Right hindlimb (tissue), 1 donor: ENCODE results near the gene KRT8.
A peak's percentile ranks its signal among the peaks of the same experiment; 100 is the strongest.
"Not testable (repeated sequence)": the region's sequence is repeated elsewhere in the genome, so short reads cannot be mapped to it uniquely, and the experiment has no call there.

Experiments used
- DNase-seq: peaks from one replicate; pipeline ENCODE4 v3.0.0-alpha.2; 2018

The KRT8 gene

GRCh38 chr12:52901715-52902541, 2.9 kb downstream of the KRT8 start:
- DNase-seq: no peak

DNA sequence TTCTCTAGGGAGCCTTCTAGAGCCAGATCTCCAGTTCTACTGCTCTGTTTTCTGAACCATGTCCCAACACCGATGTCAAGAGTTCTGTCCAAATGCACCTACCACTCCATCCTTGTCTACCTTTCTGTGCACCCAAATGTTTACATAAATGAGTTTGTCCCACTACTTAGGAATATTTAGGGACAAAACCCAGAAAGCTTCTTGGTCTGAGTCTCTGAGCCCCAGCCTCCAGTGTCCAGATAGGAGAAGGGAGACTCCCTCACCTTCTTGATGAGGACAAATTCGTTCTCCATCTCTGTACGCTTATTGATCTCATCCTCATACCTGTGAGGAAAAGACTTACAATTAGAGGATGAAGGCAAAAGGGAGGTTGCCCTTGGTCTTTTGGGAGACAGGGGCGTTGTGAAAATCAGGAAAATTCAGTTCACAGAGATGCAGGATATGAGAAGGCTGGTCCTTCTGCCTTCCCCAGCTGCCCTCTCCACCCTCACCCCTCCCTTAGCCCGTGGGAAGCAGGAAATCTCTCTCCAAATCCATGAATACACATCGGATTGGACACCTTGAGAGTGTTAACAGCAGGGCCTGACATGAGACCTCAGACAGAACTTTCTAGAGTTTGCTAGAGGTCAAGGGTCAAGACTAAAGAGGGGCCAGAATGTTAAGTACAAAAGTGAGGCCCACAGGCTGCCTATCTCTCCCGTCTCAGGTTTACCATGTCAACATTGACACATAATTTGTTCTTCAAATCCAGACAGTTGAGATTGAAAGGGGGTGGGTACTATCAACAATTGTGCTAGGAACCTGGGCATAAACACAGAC, 3.8 kb downstream of the KRT8 start:
- DNase-seq: no peak

GRCh38 chr12:52900166-52900895, 4.5 kb downstream of the KRT8 start:
- no peak for DNase-seq

GRCh38 chr12:52899338-52900035, 5.4 kb downstream of the KRT8 start:
- no peak for DNase-seq

- DNase-seq: no peak
Observed at GRCh38 chr12:52896190-52897100, 8.4 kb downstream of the KRT8 start.

GRCh38 chr12:52895726-52896189, 9.1 kb downstream of the KRT8 start:
- DNase-seq: no peak

- DNase-seq: no peak
Observed at GRCh38 chr12:52892974-52893373, 11.9 kb downstream of the KRT8 start.

DNA sequence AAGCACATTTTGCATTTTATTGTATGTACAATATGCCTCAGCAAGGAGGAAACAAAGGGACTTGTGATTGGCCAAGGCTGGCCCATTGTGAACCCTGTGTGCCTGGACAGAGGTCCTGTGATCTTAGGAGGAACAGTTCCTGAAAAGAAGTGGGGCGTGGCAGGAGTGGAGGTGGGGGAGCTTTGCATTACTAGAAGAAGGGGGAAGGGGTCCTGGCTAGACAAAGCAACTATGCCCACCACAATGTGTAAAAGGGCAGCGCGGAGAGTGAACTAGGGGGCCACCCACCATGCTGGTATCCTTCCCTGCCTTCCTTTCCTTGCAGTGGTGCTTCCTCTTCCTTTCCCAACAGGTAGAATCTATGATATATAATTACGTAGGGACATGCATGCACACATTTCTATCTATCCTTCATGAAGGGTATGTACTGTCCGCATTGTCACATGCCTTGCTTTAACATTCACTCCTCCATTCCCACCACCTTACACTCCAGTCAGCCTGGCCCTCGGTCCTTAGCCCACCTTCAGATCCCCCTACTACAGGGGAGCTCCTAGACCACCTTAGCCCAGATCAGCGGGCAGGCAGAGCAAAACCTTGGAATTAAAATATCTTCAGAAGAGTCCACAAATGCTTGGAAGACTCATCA, 12.5 kb downstream of the KRT8 start:
- no peak for DNase-seq

- no peak for DNase-seq
Observed at GRCh38 chr12:52891044-52891443, 13.8 kb downstream of the KRT8 start.

DNA sequence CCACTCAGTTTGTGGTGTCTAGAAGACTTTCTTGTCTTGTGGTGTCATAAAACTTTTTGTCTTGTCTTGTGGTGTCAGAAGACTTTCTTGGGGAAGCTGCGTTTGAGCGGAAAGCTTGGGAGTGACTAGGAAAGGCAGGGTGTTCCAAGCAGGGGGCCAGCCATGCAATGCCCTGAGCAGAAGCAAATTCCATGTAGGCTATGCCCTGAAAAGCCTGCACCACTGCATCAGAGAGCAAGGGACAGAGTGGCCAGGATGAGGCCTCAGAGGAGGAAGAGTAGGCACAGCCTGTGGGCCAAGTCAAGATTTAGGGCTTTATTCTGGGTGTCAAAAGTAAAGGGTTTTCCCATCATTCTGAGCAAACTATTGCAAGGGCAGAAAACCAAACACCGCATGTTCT, 14.5 kb downstream of the KRT8 start:
- no peak for DNase-seq

GRCh38 chr12:52884526-52885293, 20.2 kb downstream of the KRT8 start:
- peak; percentile 73 for DNase-seq

- DNase-seq: not testable (repeated sequence)
Observed at GRCh38 chr12:52880499-52880898, 24.4 kb downstream of the KRT8 start.

DNA sequence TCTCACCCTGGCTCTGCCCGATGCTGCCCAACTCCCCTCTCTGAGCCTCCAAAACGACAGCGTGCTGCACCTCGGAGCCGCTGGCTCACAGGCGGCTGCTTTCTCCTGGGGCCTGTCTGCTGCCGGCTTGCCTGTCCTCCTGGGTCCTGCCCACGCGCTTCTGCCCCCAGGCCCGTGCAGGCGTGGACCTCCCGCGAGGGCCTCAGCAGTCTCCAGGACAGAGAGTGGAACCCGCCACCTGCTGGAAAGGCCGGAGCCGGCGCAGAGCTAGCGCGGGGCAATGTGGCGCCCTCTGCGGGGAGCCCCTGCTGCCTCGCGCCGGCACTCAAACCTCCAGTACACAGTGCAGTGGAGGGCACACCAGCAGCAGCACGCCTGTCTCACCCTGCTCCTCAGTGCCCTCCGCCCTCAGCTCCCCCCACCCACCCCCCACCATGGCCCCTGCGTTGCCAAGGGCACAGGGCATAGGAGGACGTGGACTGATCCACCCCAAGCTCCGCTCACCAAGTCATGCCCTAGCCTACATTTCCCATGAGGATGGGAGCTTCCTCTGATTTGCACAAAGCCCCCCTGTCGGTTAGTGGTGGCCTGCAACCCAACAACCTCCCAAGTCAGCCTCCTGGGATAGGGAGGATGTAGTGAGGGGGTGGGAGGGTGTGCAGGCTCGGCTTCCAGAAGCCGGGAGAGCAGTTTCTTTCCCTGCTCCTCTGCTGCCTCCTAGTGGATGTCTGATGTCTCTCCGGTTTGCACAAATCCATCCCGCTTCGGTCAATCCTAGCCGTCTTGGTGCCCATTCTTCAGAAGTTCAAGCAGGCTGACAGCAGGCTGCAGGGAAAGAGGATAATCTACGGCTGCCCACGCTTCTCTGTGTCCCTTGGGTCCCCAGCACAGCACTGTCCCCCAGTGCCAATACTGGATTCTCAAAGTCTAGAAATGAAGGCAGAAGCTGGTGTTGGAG, 25.2 kb downstream of the KRT8 start:
- peak; percentile 85 for DNase-seq

- no peak for DNase-seq
Observed at GRCh38 chr12:52878507-52879393, 26.1 kb downstream of the KRT8 start.

DNA sequence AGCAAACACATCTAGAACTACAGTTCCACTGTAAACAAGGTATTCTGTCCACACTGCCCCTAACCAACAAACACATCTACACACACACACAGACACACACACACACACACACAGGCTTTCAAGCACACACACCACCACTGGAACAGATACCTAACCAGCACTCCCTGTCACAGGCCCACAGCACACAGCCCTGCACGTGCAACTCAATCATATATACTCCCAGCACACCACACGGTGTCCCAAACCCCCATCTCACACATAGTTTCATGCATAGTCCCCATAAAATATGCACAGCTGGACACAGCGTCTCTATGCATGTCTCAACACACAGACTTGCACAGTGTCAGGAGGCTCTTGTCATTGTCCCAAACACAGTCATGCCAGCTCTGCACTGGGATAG, 27.6 kb downstream of the KRT8 start:
- no peak for DNase-seq

DNA sequence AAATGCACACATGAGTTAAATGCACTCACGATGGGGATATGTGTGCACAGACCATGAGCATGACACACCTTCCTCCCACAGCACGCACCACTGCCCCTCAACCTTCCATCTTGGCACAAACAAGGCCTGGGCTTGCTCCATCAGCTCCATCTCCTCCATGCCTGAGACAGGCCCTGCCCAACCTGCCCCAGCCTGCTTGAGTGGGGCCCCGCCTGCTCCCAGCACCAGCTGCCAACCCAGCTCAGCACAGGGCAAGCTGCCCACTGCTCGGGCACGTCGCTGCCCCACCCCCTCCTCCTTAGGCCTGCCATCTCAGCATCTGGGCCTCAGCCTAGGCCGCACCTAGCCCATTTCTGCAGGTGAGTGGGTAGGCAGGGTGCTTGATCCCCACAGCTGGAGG, 28.5 kb downstream of the KRT8 start:
- no peak for DNase-seq

- no peak for DNase-seq
Observed at GRCh38 chr12:52874573-52875435, 30.1 kb downstream of the KRT8 start.
